ENCODE results near the gene SMARCA2. TPM values are rescaled to one million over a fixed set of nuclear protein-coding genes. Genes with fewer than 3 reads are reported as not detected.

SMARCA2 gene
- total and polyA plus RNA-seq, 2 donors (not counting 1 experiment from before 2014, with no cell fraction given), result 75.3 to 250 TPM

GRCh38 chr9:2106666-2107065 lies 91.5 kb downstream of the SMARCA2 start:
- intact Hi-C loops (cut with micrococcal nuclease), result no loop called here
- CTCF ChIA-PET, result interaction anchor here (1.0 kb wide), 1 partner anchor 34 kb away, joined by 3 read pairs; no protein-coding TSS in a partner anchor

GRCh38 chr9:2107906-2108451 lies 92.8 kb downstream of the SMARCA2 start:
- intact Hi-C loops (cut with micrococcal nuclease), result no loop called here
- no peak overlapping the region for H3K4me2 ChIP-seq (replicated peaks; ENCODE audit: low read depth, low read length, poor library complexity, severe bottlenecking)
- H2AFZ ChIP-seq (ENCODE audit: insufficient read depth, low read depth, low read length, poor library complexity, severe bottlenecking), result no peak overlapping the region
- Mint-ChIP-seq H3K4me3 (no peak overlapping the region), H3K4me1 (no peaks in the 10 kb centered on the region), H3K27me3 (no peaks in the 10 kb centered on the region), H3K27ac (no peak overlapping the region), H3K9me3 (ENCODE audit: insufficient read depth) (no peaks in the 10 kb centered on the region)
- no peak overlapping the region for H3K27ac ChIP-seq (ENCODE audit: low read length in 2 of 2)
- WGBS (ENCODE audit: insufficient coverage), result 100% methylated on average over 2 of the region's 5 CpGs
- H3K27me3 ChIP-seq (replicated peaks in 1 of 4; ENCODE audit: control extremely low read depth in 1 of 4, control insufficient read depth in 3 of 4, insufficient read depth in 4 of 4, low read length in 3 of 4), result no peaks in the 10 kb centered on the region
- no peak for DNase-seq
- H3K9ac ChIP-seq (ENCODE audit: low read length), result no peak overlapping the region
- TF ChIP-seq CTCF (IDR thresholded peaks at IDR 0.05) (no peak), EZH2 (IDR thresholded peaks at IDR 0.05; ENCODE audit: borderline replicate concordance, insufficient read depth, low read depth, low read length, poor library complexity, severe bottlenecking) (no peak)
- no peaks in the 10 kb centered on the region for H3K79me2 ChIP-seq (ENCODE audit: control insufficient read depth, insufficient read depth, low read length)
- ChIA-PET CTCF (interaction anchor here (1.8 kb wide), 1 partner anchor 21 kb away, joined by 4 read pairs; no protein-coding TSS in a partner anchor), POLR2A (no interaction called here)
- H3K36me3 ChIP-seq (replicated peaks in 1 of 2; ENCODE audit: control extremely low read depth in 1 of 2, control insufficient read depth in 1 of 2, extremely low read depth in 1 of 2, insufficient read depth in 2 of 2, low read length in 1 of 2), result peaks cover 11 to 76% of the 10 kb centered on the region in 2 experiments
- H4K20me1 ChIP-seq (ENCODE audit: control insufficient read depth, insufficient read depth, low read length, poor library complexity, severe bottlenecking), result no peaks in the 10 kb centered on the region
- no peak for ATAC-seq (ENCODE audit: low read depth)
- no peak overlapping the region for H3K4me3 ChIP-seq (ENCODE audit: control extremely low read depth in 1 of 5, extremely low read depth in 1 of 5, insufficient read depth in 1 of 5, low read depth in 2 of 5, low read length in 4 of 5)
- H3K4me1 ChIP-seq (ENCODE audit: control insufficient read depth in 2 of 2, insufficient read depth in 2 of 2, low read length in 2 of 2), result no peaks in the 10 kb centered on the region
- no peaks in the 10 kb centered on the region for H3K9me3 ChIP-seq (ENCODE audit: control extremely low read depth in 1 of 3, control insufficient read depth in 2 of 3, insufficient read depth in 1 of 3, low read length in 2 of 3)

More at GRCh38 chr9:2106666-2107065, 91.5 kb downstream of the SMARCA2 start:
- no peak overlapping the region for H3K4me3 Mint-ChIP-seq
- Histone ChIP-seq H3K9ac (ENCODE audit: low read length) (no peak overlapping the region), H2AFZ (ENCODE audit: insufficient read depth, low read depth, low read length, poor library complexity, severe bottlenecking) (no peak overlapping the region), H4K20me1 (ENCODE audit: control insufficient read depth, insufficient read depth, low read length, poor library complexity, severe bottlenecking) (no peaks in the 10 kb centered on the region), H3K36me3 (replicated peaks in 1 of 2; ENCODE audit: control extremely low read depth in 1 of 2, control insufficient read depth in 1 of 2, extremely low read depth in 1 of 2, insufficient read depth in 2 of 2, low read length in 1 of 2) (peaks cover 11 to 73% of the 10 kb centered on the region in 2 experiments), H3K4me2 (replicated peaks; ENCODE audit: low read depth, low read length, poor library complexity, severe bottlenecking) (no peak overlapping the region), H3K79me2 (ENCODE audit: control insufficient read depth, insufficient read depth, low read length) (no peaks in the 10 kb centered on the region), H3K4me1 (ENCODE audit: control insufficient read depth in 2 of 2, insufficient read depth in 2 of 2, low read length in 2 of 2) (no peaks in the 10 kb centered on the region), H3K4me3 (ENCODE audit: control extremely low read depth in 1 of 5, extremely low read depth in 1 of 5, insufficient read depth in 1 of 5, low read depth in 2 of 5, low read length in 4 of 5) (no peak overlapping the region), H3K27me3 (replicated peaks in 1 of 4; ENCODE audit: control extremely low read depth in 1 of 4, control insufficient read depth in 3 of 4, insufficient read depth in 4 of 4, low read length in 3 of 4) (no peaks in the 10 kb centered on the region), H3K9me3 (ENCODE audit: control extremely low read depth in 1 of 3, control insufficient read depth in 2 of 3, insufficient read depth in 1 of 3, low read length in 2 of 3) (no peaks in the 10 kb centered on the region), H3K27ac (ENCODE audit: low read length in 2 of 2) (no peak overlapping the region)
- POLR2A ChIA-PET, result no interaction called here
- no peaks in the 10 kb centered on the region for H3K27me3 Mint-ChIP-seq
- no peak for TF ChIP-seq CTCF (IDR thresholded peaks at IDR 0.05)
- TF ChIP-seq EZH2 (IDR thresholded peaks at IDR 0.05; ENCODE audit: borderline replicate concordance, insufficient read depth, low read depth, low read length, poor library complexity, severe bottlenecking), result no peak
- WGBS (ENCODE audit: insufficient coverage), result no CpG with 5 or more reads among the region's 1 CpG
- ATAC-seq (ENCODE audit: low read depth), result no peak
- H3K27ac Mint-ChIP-seq, result no peak overlapping the region
- no peak for DNase-seq
- no peaks in the 10 kb centered on the region for H3K9me3 Mint-ChIP-seq (ENCODE audit: insufficient read depth)
- H3K4me1 Mint-ChIP-seq, result no peaks in the 10 kb centered on the region
